ENCODE measurements around the gene CHMP1A.
A peak's percentile ranks its signal among the peaks of the same experiment; 100 is the strongest.

CHMP1A gene

GRCh38 chr16:89657442-89658220 is at the start of gene CHMP1A, which contains the start of gene SPATA33:
TSS of gene CHMP1A (minus strand) at chr16:89657708. CDS start at chr16:89657588, 120 bp downstream.
TSS of gene SPATA33 (plus strand) at chr16:89657836. CDS start at chr16:89657912, 76 bp downstream.
- no peak for TF ChIP-seq CTCF (IDR thresholded peaks at IDR 0.05; ENCODE audit: low read depth, low read length, missing control alignments)
- DNase-seq (ENCODE audit: extremely low read depth, low read depth) = peak; percentile 39

GRCh38 chr16:89706518-89707260 is 49.2 kb upstream of the CHMP1A start:
- TF ChIP-seq CTCF (IDR thresholded peaks at IDR 0.05; ENCODE audit: low read depth, low read length, missing control alignments) = no peak

More at GRCh38 chr16:89657442-89658220, at the start of gene CHMP1A, which contains the start of gene SPATA33:
- peak within 1 kb of the TSS; percentile 86 for H3K4me3 ChIP-seq (replicated peaks; ENCODE audit: low read depth, low read length)

GRCh38 chr16:89705006-89705405 is 47.5 kb upstream of the CHMP1A start:
- H3K4me3 ChIP-seq (replicated peaks; ENCODE audit: low read depth, low read length) = no peak overlapping the region
- no peak for TF ChIP-seq CTCF (IDR thresholded peaks at IDR 0.05; ENCODE audit: low read depth, low read length, missing control alignments)
- no peak for DNase-seq (ENCODE audit: extremely low read depth, low read depth)

More at GRCh38 chr16:89706518-89707260, 49.2 kb upstream of the CHMP1A start:
- DNase-seq (ENCODE audit: extremely low read depth, low read depth) = no peak
- H3K4me3 ChIP-seq (replicated peaks; ENCODE audit: low read depth, low read length) = no peak overlapping the region

GRCh38 chr16:89704281-89704680 is 46.8 kb upstream of the CHMP1A start:
- H3K4me3 ChIP-seq (replicated peaks; ENCODE audit: low read depth, low read length) = no peak overlapping the region
- no peak for DNase-seq (ENCODE audit: extremely low read depth, low read depth)
- TF ChIP-seq CTCF (IDR thresholded peaks at IDR 0.05; ENCODE audit: low read depth, low read length, missing control alignments) = no peak

GRCh38 chr16:89701425-89702406 is 44.2 kb upstream of the CHMP1A start, which contains the start of gene SPATA2L:
TSS of gene SPATA2L (minus strand) at chr16:89701705. CDS start at chr16:89701232, 473 bp downstream.
- TF ChIP-seq CTCF (IDR thresholded peaks at IDR 0.05; ENCODE audit: low read depth, low read length, missing control alignments) = no peak
- peak within 1 kb of the TSS; percentile 56 for H3K4me3 ChIP-seq (replicated peaks; ENCODE audit: low read depth, low read length)
- DNase-seq (ENCODE audit: extremely low read depth, low read depth) = no peak

Measured in HFF-Myc (cell line).